Dedifferentiated amniotic fluid mesenchymal stem cell (primary cell): ENCODE measurements around the gene CHRNA5.

Source experiments
- DNase-seq: peaks from one replicate; pipeline ENCODE4 v3.0.0-alpha.2; 2016; ENCODE audit errors: extremely low spot score

Gene CHRNA5

GRCh38 chr15:78640527-78641101 is 75.3 kb downstream of the CHRNA5 start:
- no peak for DNase-seq

DNA sequence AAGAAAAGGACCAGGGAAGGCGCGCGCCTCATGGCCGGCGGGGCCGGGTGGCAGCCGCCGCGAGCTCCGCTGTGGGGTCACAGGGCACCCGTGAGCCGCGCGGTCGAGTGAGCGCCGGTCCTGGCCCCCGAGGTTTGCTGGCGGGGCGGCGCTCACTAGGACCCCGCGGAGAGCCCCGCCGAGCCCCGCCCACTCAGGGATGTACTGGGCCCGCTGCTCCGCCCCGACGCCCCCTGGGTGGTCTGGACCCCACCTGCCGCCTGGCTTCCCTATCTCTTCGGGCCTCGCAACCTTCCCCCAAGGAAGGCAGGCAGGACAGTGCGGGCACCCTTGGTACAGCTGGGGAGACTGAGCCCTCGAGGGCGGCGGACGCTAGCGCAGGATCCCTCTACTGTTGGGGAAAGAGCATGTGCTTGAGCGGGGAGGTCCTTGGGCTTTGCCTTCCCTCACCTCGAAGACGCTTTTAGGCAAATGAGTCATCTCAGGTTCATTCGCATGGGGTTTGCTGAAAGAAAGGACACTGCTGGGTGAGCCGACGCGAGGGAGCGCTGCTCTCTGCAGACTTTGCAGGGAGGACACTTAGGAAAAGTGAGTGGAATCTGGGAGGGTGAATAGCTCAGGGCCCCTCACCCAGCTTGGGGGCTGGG is 75.9 kb downstream of the CHRNA5 start, which contains the start of gene CHRNB4:
Gene CHRNB4 (minus strand): TSS at position 109 of the 647 bp plus-strand sequence. CDS start 77 bp downstream, at position 32.
- DNase-seq = no peak

DNA sequence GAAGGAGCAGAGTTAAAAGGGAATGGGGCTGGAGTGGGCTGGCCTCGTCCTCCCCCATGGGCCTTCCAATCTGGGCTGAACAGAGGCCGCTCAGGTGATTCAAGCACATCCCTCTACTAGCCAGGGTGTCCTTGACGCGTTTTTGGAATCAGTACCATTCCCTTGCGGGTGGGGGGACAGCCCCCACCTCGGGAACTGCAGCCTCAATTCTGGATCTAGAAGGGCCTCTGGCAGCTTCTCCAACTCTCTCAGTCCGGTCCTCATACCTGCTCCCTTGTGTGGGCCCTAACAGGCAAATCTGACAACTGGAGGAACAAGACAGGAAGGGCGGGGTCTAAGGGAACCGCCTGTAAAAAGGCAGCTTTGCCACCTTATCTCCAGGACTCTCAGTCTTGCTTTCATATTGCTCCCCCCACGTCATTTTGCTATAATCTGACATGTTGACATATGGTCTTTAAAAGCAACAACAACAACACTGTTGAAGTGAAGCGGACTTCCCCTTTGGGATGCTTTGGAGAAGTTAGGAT is 76.5 kb downstream of the CHRNA5 start:
- DNase-seq = no peak

DNA sequence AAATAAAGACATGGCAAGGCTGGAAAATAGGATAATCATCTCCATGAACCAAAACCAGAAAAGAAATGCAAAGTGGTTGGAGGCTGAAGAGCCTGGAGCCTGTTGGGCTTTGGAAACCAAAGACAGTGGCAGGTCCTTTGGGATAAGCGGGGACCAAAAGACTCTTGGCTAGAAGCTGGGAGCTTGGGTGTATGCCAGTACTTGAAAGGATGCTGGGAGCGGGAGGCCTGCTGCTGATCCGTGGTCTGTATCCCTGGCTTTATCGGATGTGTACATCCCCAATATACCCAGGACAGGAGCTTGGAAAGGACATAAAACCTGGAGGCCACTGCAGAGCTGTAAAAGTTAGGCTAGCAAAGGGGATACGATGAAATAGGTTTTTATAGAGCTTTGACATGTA is 77.0 kb downstream of the CHRNA5 start:
- DNase-seq = no peak
